Osteoblast (primary cell): ENCODE data around the gene TPO. TPM values are rescaled to one million over a fixed set of nuclear protein-coding genes. Genes with fewer than 3 reads are reported as not detected.

Source experiments
- DNase-seq: peaks from one replicate; pipeline ENCODE4 v3.0.0; 2011; ENCODE audit warnings: low spot score, mixed read lengths; ENCODE audit not compliant: insufficient read length; ENCODE audit errors: missing footprints
- H2AFZ ChIP-seq: 2 replicates; pipeline ENCODE4 v1.6.0; 2011; ENCODE audit warnings: mild to moderate bottlenecking, low read length
- H3K27ac ChIP-seq: 2 replicates; pipeline ENCODE4 v1.5.1; 2011; ENCODE audit warnings: mild to moderate bottlenecking, low read depth, low read length, moderate library complexity
- H3K27me3 ChIP-seq: 2 replicates; pipeline ENCODE4 v1.6.0; 2012; ENCODE audit warnings: mild to moderate bottlenecking, control low read depth, inconsistent platforms, low read length, moderate library complexity; ENCODE audit not compliant: insufficient read depth
- H3K36me3 ChIP-seq: 2 replicates; pipeline ENCODE4 v1.5.1; 2011; ENCODE audit warnings: mild to moderate bottlenecking, low read length, control low read depth, moderate library complexity; ENCODE audit not compliant: insufficient read depth
- H3K4me1 ChIP-seq: 2 replicates; pipeline ENCODE4 v1.5.1; 2011; ENCODE audit warnings: mild to moderate bottlenecking, low read length, control low read depth, moderate library complexity; ENCODE audit not compliant: insufficient read depth
- H3K4me2 ChIP-seq: 2 replicates; pipeline ENCODE4 v1.6.0; 2011; ENCODE audit warnings: mild to moderate bottlenecking, low read length; ENCODE audit not compliant: insufficient read depth
- H3K4me3 ChIP-seq: fragments of 200-600 bp; sonication (generic); 3 replicates; pipeline ENCODE4 v1.5.1; 2012; ENCODE audit warnings: mild to moderate bottlenecking, low read length, inconsistent platforms; ENCODE audit not compliant: insufficient read depth
- H3K79me2 ChIP-seq: 2 replicates; pipeline ENCODE4 v1.6.0; 2012; ENCODE audit warnings: mild to moderate bottlenecking, low read length, control low read depth, inconsistent platforms; ENCODE audit not compliant: insufficient read depth
- H3K9me3 ChIP-seq: 2 replicates; pipeline ENCODE4 v1.5.1; 2011; ENCODE audit warnings: low read depth, low read length, control low read depth
- H4K20me1 ChIP-seq: 2 replicates; pipeline ENCODE4 v1.6.0; 2012; ENCODE audit warnings: mild to moderate bottlenecking, low read length, control low read depth; ENCODE audit not compliant: insufficient read depth
- CTCF ChIP-seq: IDR thresholded peaks from 2 replicates; pipeline ENCODE4 v1.5.1; 2011; ENCODE audit warnings: mild to moderate bottlenecking, low read depth, low read length, moderate library complexity; ENCODE audit errors: extremely low read depth
- total RNA-seq: library from RNA; depleted of rRNA; stranded (reverse); fragments of >200 nt; gene quantifications from 2 replicates; pipeline ENCODE4 v1.2.3, GENCODE V29; 2012

Gene TPO
- total RNA-seq, 1 donor = not detected

GRCh38 chr2:1493431-1494126 lies 80.3 kb downstream of the TPO start:
- no peak for TF ChIP-seq CTCF
- no peaks in the 10 kb centered on the region for H4K20me1 ChIP-seq
- no peaks in the 10 kb centered on the region for H3K4me1 ChIP-seq
- H3K4me2 ChIP-seq = no peak overlapping the region
- no peak overlapping the region for H3K4me3 ChIP-seq
- no peak overlapping the region for H2AFZ ChIP-seq
- H3K27me3 ChIP-seq = no peaks in the 10 kb centered on the region
- no peaks in the 10 kb centered on the region for H3K36me3 ChIP-seq
- H3K9me3 ChIP-seq = no peaks in the 10 kb centered on the region
- H3K79me2 ChIP-seq = no peaks in the 10 kb centered on the region
- peak; percentile 38 for DNase-seq
- no peak overlapping the region for H3K27ac ChIP-seq

- H3K27ac ChIP-seq = no peak overlapping the region
- no peaks in the 10 kb centered on the region for H3K27me3 ChIP-seq
- H4K20me1 ChIP-seq = no peaks in the 10 kb centered on the region
- H3K4me3 ChIP-seq = no peak overlapping the region
- H2AFZ ChIP-seq = no peak overlapping the region
- DNase-seq = no peak
- H3K79me2 ChIP-seq = no peaks in the 10 kb centered on the region
- TF ChIP-seq CTCF = no peak
- H3K4me2 ChIP-seq = no peak overlapping the region
- H3K36me3 ChIP-seq = no peaks in the 10 kb centered on the region
- no peaks in the 10 kb centered on the region for H3K4me1 ChIP-seq
- H3K9me3 ChIP-seq = no peaks in the 10 kb centered on the region
Observed at GRCh38 chr2:1494257-1494656, 81.0 kb downstream of the TPO start.

- no peak overlapping the region for H3K27ac ChIP-seq
- TF ChIP-seq CTCF = no peak
- H3K36me3 ChIP-seq = no peaks in the 10 kb centered on the region
- no peak overlapping the region for H2AFZ ChIP-seq
- H3K4me2 ChIP-seq = no peak overlapping the region
- H3K27me3 ChIP-seq = no peaks in the 10 kb centered on the region
- peak; percentile 23 for DNase-seq
- no peaks in the 10 kb centered on the region for H3K9me3 ChIP-seq
- no peaks in the 10 kb centered on the region for H4K20me1 ChIP-seq
- H3K4me3 ChIP-seq = no peak overlapping the region
- no peaks in the 10 kb centered on the region for H3K79me2 ChIP-seq
- no peaks in the 10 kb centered on the region for H3K4me1 ChIP-seq
Observed at GRCh38 chr2:1494906-1495305, 81.6 kb downstream of the TPO start.

- H3K27me3 ChIP-seq = no peaks in the 10 kb centered on the region
- no peaks in the 10 kb centered on the region for H3K79me2 ChIP-seq
- no peak overlapping the region for H3K4me3 ChIP-seq
- H4K20me1 ChIP-seq = no peaks in the 10 kb centered on the region
- H3K36me3 ChIP-seq = no peaks in the 10 kb centered on the region
- peak; percentile 66 for DNase-seq
- no peak overlapping the region for H2AFZ ChIP-seq
- no peak for TF ChIP-seq CTCF
- H3K9me3 ChIP-seq = no peaks in the 10 kb centered on the region
- no peaks in the 10 kb centered on the region for H3K4me1 ChIP-seq
- no peak overlapping the region for H3K27ac ChIP-seq
- H3K4me2 ChIP-seq = no peak overlapping the region
Observed at GRCh38 chr2:1495676-1496358, 82.6 kb downstream of the TPO start.
